GM19035 (cell line): ENCODE results near the gene ASXL3.

Experiments
- ATAC-seq: cut with Tn5 transposase; IDR thresholded peaks from one replicate; pipeline ENCODE4 v1.9.1; 2021; ENCODE audit not compliant: unreplicated experiment

ASXL3 gene

GRCh38 chr18:33577685-33578517, at the start of gene ASXL3:
Gene ASXL3, plus strand, starts transcription at chr18:33578219. Its CDS starts 413 bp downstream, at chr18:33578632.
- ATAC-seq, result no peak

GRCh38 chr18:33532978-33533377, 45.0 kb upstream of the ASXL3 start:
- no peak for ATAC-seq

GRCh38 chr18:33536904-33537303, 41.1 kb upstream of the ASXL3 start:
- no peak for ATAC-seq

- no peak for ATAC-seq
These were observed 39.5 kb upstream of the ASXL3 start for GRCh38 chr18:33538418-33539042.

GRCh38 chr18:33540392-33540791, 37.6 kb upstream of the ASXL3 start:
- ATAC-seq, result no peak

GRCh38 chr18:33541316-33541715, 36.7 kb upstream of the ASXL3 start:
- ATAC-seq, result no peak

- ATAC-seq, result no peak
These were observed 21.2 kb upstream of the ASXL3 start for GRCh38 chr18:33556846-33557245.

- ATAC-seq, result no peak
These were observed 20.3 kb upstream of the ASXL3 start for GRCh38 chr18:33557706-33558105.

GRCh38 chr18:33558529-33558928, 19.5 kb upstream of the ASXL3 start:
- no peak for ATAC-seq

GRCh38 chr18:33560686-33561370, 17.2 kb upstream of the ASXL3 start:
- peak; percentile 89 for ATAC-seq

- no peak for ATAC-seq
These were observed 15.3 kb upstream of the ASXL3 start for GRCh38 chr18:33562741-33563140.

GRCh38 chr18:33567705-33568104, 10.3 kb upstream of the ASXL3 start:
- ATAC-seq, result no peak

GRCh38 chr18:33571998-33572787, 5.8 kb upstream of the ASXL3 start:
- no peak for ATAC-seq

GRCh38 chr18:33573193-33573592, 4.8 kb upstream of the ASXL3 start:
- no peak for ATAC-seq

- ATAC-seq, result no peak
These were observed 2.6 kb upstream of the ASXL3 start for GRCh38 chr18:33575451-33575850.

GRCh38 chr18:33576999-33577646, 896 bp upstream of the ASXL3 start:
- no peak for ATAC-seq

- no peak for ATAC-seq
These were observed 714 bp downstream of the ASXL3 start for GRCh38 chr18:33578518-33579348.

GRCh38 chr18:33579349-33580215, 1.6 kb downstream of the ASXL3 start:
- no peak for ATAC-seq

- no peak for ATAC-seq
These were observed 2.5 kb downstream of the ASXL3 start for GRCh38 chr18:33580546-33580945.
